Embryonic facial prominence (tissue), 1 donor: Measurements from ENCODE around the gene HOXD4.

Experiments used
- DNase-seq: peaks from one replicate; pipeline ENCODE4 v3.0.0-alpha.2; 2016; ENCODE audit errors: extremely low spot score

Gene HOXD4

DNA sequence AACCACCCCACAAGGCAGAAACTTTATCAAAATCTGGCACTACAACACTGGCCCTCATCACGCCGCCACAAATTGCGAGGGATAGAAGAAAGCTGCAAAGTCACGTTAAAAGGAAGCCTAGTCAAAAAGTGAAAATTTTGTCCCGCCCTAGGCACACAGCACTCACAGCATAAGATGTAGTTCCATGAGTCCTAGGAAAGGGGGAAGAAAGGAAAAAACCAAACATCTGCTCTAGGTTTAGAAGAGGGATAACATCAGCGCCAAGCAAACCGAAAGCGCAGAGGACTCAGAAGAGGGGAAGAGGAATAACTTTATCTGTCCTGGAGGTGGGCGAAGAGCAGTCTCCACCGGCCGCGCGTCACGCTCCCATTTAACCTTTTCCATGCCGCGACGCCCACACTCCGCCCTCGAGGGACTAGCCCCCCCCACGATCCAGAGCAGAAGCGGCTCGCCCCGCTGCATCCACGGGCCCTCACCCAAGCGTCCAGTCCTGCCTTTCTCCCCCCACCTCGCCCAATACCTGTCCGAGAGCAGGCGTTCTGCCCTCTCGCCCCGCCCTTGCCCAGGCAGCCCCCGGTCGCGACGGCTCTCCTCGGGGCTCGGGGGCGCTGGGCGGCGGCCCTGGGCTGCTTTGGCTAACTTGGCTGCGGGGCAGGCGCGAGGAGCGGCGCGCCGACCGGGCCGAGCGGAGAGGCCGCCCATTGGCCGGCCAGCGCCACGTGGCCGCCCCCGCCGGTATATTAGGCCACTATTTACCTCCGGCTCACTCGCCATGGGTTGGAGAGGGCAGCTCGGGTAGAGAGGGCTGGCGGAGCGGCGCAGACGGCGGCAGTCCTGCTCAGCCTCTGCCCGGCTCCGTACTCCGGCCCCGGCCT, 36.8 kb downstream of the HOXD4 start, which contains the start of gene HOXD1:
Gene HOXD1 (plus strand): TSS at position 770 of the 875 bp plus-strand sequence. CDS start 134 bp downstream, outside the sequence.
- DNase-seq, result no peak

DNA sequence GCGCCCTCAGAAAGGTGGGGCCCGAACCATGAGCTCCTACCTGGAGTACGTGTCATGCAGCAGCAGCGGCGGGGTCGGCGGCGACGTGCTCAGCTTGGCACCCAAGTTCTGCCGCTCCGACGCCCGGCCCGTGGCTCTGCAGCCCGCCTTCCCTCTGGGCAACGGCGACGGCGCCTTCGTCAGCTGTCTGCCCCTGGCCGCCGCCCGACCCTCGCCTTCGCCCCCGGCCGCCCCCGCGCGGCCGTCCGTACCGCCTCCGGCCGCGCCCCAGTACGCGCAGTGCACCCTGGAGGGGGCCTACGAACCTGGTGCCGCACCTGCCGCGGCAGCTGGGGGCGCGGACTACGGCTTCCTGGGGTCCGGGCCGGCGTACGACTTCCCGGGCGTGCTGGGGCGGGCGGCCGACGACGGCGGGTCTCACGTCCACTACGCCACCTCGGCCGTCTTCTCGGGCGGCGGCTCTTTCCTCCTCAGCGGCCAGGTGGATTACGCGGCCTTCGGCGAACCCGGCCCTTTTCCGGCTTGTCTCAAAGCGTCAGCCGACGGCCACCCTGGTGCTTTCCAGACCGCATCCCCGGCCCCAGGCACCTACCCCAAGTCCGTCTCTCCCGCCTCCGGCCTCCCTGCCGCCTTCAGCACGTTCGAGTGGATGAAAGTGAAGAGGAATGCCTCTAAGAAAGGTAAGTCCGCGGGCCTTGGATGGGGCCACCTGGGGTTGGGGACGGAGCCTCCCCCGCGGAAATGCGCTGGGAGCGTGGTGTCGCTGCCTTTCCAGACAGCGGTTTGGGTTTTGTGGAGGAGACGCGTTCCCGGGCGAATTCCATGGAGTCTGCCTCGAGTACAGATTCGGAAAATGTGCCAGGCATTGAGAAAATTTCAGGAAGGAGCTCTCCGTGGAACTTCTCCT, 37.7 kb downstream of the HOXD4 start:
- no peak for DNase-seq

DNA sequence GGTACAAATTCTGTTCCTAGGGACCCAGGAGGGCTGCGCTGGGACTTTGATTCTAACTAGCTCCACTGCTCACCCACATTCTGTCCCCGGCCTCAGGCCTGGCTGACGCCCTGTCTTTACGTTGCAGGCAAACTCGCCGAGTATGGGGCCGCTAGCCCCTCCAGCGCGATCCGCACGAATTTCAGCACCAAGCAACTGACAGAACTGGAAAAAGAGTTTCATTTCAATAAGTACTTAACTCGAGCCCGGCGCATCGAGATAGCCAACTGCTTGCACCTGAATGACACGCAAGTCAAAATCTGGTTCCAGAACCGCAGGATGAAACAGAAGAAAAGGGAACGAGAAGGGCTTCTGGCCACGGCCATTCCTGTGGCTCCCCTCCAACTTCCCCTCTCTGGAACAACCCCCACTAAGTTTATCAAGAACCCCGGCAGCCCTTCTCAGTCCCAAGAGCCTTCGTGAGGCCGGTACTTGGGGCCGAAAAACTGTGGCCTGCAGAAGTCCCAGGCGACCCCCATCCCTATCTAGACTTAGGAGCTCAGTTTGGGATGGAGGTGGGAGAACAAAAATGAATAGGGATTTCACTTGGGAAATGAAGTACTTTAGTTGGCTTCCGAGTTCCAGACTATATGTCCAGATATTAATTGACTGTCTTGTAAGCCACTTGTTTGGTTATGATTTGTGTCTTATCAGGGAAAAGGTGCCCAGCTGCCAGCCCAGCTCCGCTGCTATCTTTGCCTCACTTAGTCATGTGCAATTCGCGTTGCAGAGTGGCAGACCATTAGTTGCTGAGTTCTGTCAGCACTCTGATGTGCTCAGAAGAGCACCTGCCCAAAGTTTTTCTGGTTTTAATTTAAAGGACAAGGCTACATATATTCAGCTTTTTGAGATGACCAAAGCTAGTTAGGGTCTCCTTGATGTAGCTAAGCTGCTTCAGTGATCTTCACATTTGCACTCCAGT, 38.6 kb downstream of the HOXD4 start:
- DNase-seq, result no peak

DNA sequence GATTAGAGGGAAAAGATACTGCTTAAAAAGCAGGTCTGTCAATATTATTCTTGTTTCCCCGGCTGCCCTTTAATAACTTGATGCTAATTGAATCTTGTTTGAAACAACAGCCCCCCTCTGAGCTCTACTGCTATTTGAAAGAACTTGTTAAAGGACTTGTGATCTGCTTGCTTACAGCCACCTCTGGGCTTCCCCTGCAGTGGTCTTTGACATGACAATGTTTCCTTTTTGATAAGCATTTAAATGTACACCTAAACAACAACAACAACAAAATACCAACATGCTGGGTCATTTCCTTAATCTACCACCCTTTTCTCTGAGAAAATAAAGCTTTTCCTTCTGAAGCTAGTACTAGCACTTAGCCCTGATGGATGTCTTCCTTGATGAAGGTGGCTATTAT, 41.0 kb downstream of the HOXD4 start:
- no peak for DNase-seq

DNA sequence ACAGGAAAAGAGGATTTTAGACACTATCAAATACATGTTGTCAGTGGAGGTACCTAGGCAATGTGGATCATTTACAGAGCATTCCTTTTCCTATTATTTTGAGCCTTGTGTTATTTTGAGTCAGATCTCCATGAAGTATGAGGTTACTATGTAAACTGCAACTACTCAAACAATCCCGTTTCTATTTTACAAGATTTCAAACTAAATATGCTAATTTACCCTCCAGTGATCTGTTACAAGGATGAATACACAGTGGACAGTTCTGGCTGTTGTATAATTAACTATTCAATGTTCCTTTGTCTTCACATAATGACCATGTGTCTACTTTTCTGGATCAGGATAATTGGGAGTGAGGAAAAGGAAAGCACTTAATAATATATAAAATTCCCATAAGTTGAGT, 41.7 kb downstream of the HOXD4 start:
- no peak for DNase-seq

DNA sequence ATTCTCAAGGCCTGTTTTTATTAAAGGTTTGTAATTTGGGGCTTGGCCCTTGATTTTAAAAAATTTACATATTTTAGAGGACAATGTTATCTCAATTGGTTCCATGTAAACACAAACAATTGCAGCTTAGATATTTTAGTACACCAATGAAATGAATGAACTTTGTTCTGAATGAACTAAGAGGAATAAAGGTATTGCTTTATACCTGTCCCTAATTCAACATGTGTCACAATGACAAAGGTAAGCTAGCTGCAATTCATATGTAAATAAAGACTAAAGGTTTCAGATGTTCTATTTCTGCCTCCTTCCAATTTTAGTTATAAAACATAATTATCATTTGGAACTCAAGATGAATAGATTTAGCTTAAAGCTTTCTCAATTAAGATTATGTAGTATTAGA, 48.6 kb downstream of the HOXD4 start:
- no peak for DNase-seq

DNA sequence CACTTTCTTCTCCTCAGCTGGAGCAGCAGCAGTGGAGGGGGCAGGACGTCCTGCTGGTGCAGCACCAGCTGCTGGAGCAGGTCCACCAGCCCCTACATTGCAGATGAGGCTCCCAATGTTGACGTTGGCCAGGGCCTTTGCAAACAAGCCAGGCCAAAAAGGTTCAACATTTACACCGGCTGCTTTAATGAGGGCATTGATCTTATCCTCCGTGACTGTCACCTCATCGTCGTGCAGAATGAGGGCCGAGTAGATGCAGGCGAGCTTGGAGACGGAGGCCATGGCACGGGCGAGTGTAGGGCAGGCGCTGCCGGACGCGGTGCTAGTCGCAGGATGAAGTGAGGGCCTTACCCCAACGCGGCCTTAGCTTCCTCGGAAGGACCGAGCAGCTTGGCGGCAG, 49.6 kb downstream of the HOXD4 start:
- DNase-seq, result no peak

DNA sequence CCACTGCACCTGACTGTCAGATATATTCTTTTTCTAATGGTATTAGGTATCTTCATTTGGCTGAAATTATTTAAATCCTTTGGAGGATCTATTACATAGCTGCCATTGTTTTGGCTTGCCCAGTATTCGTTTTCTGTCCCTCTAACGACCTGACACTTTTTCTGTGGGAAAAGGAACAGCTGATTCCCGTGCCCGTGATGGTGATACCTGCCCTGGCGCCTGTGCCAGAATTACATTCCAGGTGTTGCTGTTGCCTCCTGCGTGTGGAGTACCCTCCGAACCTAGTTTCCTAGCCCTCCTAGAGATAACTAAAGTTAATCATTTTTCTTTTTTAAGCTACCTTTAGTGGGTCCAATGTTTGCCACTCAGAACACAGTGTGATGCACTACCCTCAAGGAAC, 51.1 kb downstream of the HOXD4 start:
- no peak for DNase-seq
